HepG2 (cell line): ENCODE measurements around the gene PLET1. TPM values are rescaled to one million over a fixed set of nuclear protein-coding genes. Genes with fewer than 3 reads are reported as not detected.

ENCODE experiments used
- ATAC-seq: fragments of 200-7000 bp; cut with Tn5 transposase; 3 replicates; pipeline ENCODE4 v1.9.1; 2020; ENCODE audit warnings: mild to moderate bottlenecking, moderate library complexity
- BruUV-seq: library from RNA; stranded (reverse); fragments of 400-500 nt; replicated peaks from 2 replicates; lab custom pipeline; 2021; lab: Mats Ljungman, UMichigan
- CTCF ChIA-PET: fragments of 300-600 bp; formaldehyde crosslinking; extraction: SDS; loops from one replicate; lab custom pipeline; 2021; ENCODE audit warnings: low total read pairs, inconsistent platforms, low intra/inter-chr PET ratio; lab: Yijun Ruan, JAX
- POLR2A ChIA-PET: fragments of 350-600 bp; sonication (Branson Sonifier 250); formaldehyde crosslinking; loops from one replicate; lab custom pipeline; 2020; ENCODE audit warnings: antibody characterized with exemption, inconsistent platforms; lab: Yijun Ruan, JAX
- DNase-seq: peaks from one replicate; pipeline ENCODE4 v3.0.0-alpha.2; 2015; ENCODE audit warnings: low spot score
- FAIRE-seq: peaks from 3 replicates; lab custom pipeline; 2011; peaks lifted over from hg19 to GRCh38; lab: Jason Lieb, UNC
- H2AFZ ChIP-seq: one replicate; pipeline ENCODE4 v1.6.1; 2011; ENCODE audit warnings: low read length, inconsistent platforms
- H3K27ac ChIP-seq: fragments of 300-600 bp; 3 replicates; pipeline ENCODE4 v1.8.0; 2011; ENCODE audit warnings: mixed run types, mild to moderate bottlenecking, mixed read lengths, low read length, inconsistent platforms; ENCODE audit not compliant: insufficient read depth; ENCODE audit errors: extremely low read length
- H3K27me3 ChIP-seq, 2 experiments: fragments of 200-600 bp in 1 of 2; 2 replicates in 1 of 2; 3 replicates in 1 of 2; pipeline versions ENCODE4 v1.6.0 to v1.8.0; 2011; ENCODE audit warnings: low read length in 2 of 2, mild to moderate bottlenecking in 2 of 2, moderate library complexity in 2 of 2, inconsistent platforms in 1 of 2; ENCODE audit not compliant: insufficient read depth in 2 of 2, control insufficient read depth in 1 of 2
- H3K36me3 ChIP-seq, 2 experiments: fragments of 200-600 bp in 1 of 2; replicated peaks in 1 of 2; 2 replicates in 1 of 2; 3 replicates in 1 of 2; pipeline versions ENCODE4 v1.5.1 to v1.8.0; 2011; ENCODE audit warnings: low read length in 2 of 2, inconsistent platforms in 1 of 2; ENCODE audit not compliant: insufficient read depth in 2 of 2, control insufficient read depth in 1 of 2
- H3K4me1 ChIP-seq: 2 replicates; pipeline ENCODE4 v1.5.1; 2012; ENCODE audit warnings: low read length, inconsistent platforms; ENCODE audit not compliant: insufficient read depth
- H3K4me2 ChIP-seq: 2 replicates; pipeline ENCODE4 v1.6.0; 2011; ENCODE audit warnings: low read depth, low read length, inconsistent platforms
- H3K4me3 ChIP-seq, 3 experiments: fragments of 200-600 bp in 1 of 3; sonication (generic), shearing (Covaris generic) in 1 of 3; replicated peaks in 1 of 3; 2 replicates each; pipeline ENCODE4 v1.5.1; 2011 to 2016; ENCODE audit warnings: low read length in 3 of 3, inconsistent platforms in 2 of 3, low read depth in 2 of 3, mild to moderate bottlenecking in 2 of 3, control low read depth in 1 of 3, mixed read lengths in 1 of 3; ENCODE audit not compliant: insufficient read depth in 1 of 3
- H3K79me2 ChIP-seq: one replicate; pipeline ENCODE4 v1.6.1; 2011; ENCODE audit warnings: low read length, inconsistent platforms; ENCODE audit not compliant: insufficient read depth
- H3K9ac ChIP-seq: 2 replicates; pipeline ENCODE4 v1.6.0; 2011; ENCODE audit warnings: mild to moderate bottlenecking, low read depth, low read length, inconsistent platforms; ENCODE audit not compliant: insufficient read depth
- H3K9me3 ChIP-seq: 2 replicates; pipeline ENCODE4 v1.5.1; 2012; ENCODE audit warnings: mild to moderate bottlenecking, low read length
- H4K20me1 ChIP-seq: 2 replicates; pipeline ENCODE4 v1.6.0; 2011; ENCODE audit warnings: inconsistent platforms, mild to moderate bottlenecking, low read length, moderate library complexity; ENCODE audit not compliant: insufficient read depth
- CEBPB ChIP-seq: IDR thresholded peaks from 2 replicates; pipeline ENCODE4 v1.6.1; 2011; ENCODE audit warnings: low read depth, low read length, improper control_type of control experiment, borderline replicate concordance
- CEBPG ChIP-seq: IDR thresholded peaks from 2 replicates; pipeline ENCODE4 v1.6.1; 2016
- HOXA9 ChIP-seq: sonication (generic); formaldehyde crosslinking; IDR thresholded peaks from 2 replicates; pipeline ENCODE4 v1.8.1; 2022; ENCODE audit warnings: missing genetic modification reagents, mild to moderate bottlenecking, moderate library complexity, borderline replicate concordance
- KAT2B ChIP-seq: fragments of 150-350 bp; IDR thresholded peaks from 2 replicates; pipeline ENCODE4 v1.6.1; 2014; ENCODE audit warnings: low read depth, low read length, borderline replicate concordance
- TEAD3 ChIP-seq: optimal IDR thresholded peaks from 2 replicates; pipeline ENCODE3; 2016; ENCODE audit warnings: borderline replicate concordance
- ZBTB20 ChIP-seq: sonication (generic); formaldehyde crosslinking; IDR thresholded peaks from 2 replicates; pipeline ENCODE4 v1.8.1; 2023; ENCODE audit warnings: missing genetic modification reagents, low read depth, mild to moderate bottlenecking, borderline replicate concordance
- WGBS: methylation state at CpG from one replicate; pipeline ENCODE4 v1.1.6; 2017; ENCODE audit warnings: low lambda C conversion rate; 5-methylcytosine and 5-hydroxymethylcytosine counted together
- in situ Hi-C: cut with HindIII; loops from 2 replicates; pipeline ENCODE4 v1.10.0; 2017; ENCODE audit warnings: low pct_unique_long_range_greater_than_20kb; ENCODE audit not compliant: extremely low pct_ligation_motif_present
- intact Hi-C: fragments of 100-400 bp; cut with micrococcal nuclease; formaldehyde crosslinking; loops from one replicate; pipeline ENCODE4 v1.10.0; 2022; ENCODE audit not compliant: unreplicated experiment
- polyA plus RNA-seq, 8 experiments: library from polyadenylated mRNA; depleted of rRNA in 3 of 8; stranded (reverse) in 7 of 8; unstranded in 1 of 8; fragments of >200 nt; fragmentation: Illumina TruSeq in 4 of 8; extraction: Trizol in 4 of 8; gene quantifications; 2 replicates each; pipeline versions ENCODE4 v1.2.1 to v1.2.3, GENCODE V29; 2011 to 2016; ENCODE audit warnings: low read depth in 4 of 8, missing spikeins in 1 of 8, mixed read lengths in 1 of 8; ENCODE audit not compliant: insufficient read depth in 1 of 8
- total RNA-seq, 5 experiments: library from RNA; depleted of rRNA; stranded (reverse); fragments of >200 nt; fragmentation: Illumina TruSeq; extraction: Trizol; gene quantifications; 2 replicates each; pipeline ENCODE4 v1.2.3, GENCODE V29; 2016; ENCODE audit warnings: low read depth in 1 of 5
- TF ChIP-seq, protein P1 (sequence below): sonication (generic); formaldehyde crosslinking; IDR thresholded peaks from 2 replicates; pipeline ENCODE4 v1.4.0; 2020; ENCODE audit warnings: missing genetic modification reagents, borderline replicate concordance
- TF ChIP-seq, protein P2 (sequence below): sonication (generic); formaldehyde crosslinking; IDR thresholded peaks from 2 replicates; pipeline ENCODE4 v1.8.1; 2022; ENCODE audit warnings: low read depth, mild to moderate bottlenecking, missing genetic modification reagents

PLET1 gene
- total and polyA plus RNA-seq, 2 of the 13 experiments (the other 11 are each of a cell fraction or from before 2014, with no cell fraction given) = not detected

DNA sequence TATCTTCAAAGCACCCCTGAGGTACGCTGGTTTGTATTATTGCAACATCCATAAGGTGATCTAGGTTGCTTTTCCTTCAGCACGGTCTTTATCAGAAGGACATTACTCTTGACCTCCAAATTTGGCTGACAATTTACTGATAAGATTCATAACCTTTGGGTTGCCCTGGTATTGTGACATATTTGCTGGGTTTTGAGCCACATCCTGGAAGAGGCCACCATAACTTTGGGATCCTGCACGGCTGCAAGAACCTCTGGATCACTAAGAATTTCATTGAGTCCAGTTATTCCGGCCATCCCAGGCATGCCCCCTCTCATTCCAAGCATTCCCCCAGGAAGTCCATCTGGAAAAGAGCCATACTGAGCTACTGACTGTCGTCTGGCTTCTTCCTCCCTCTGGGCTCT is 6.5 kb upstream of the PLET1 start:
- no peak overlapping the region for H3K9ac ChIP-seq
- peaks cover 36% of the 10 kb centered on the region for H3K4me1 ChIP-seq
- DNase-seq (peak; percentile 37), ATAC-seq (peak; percentile 40; the same call in 2 of the 3 replicates), FAIRE-seq (no peak)
- in situ Hi-C loops (no loop called here), intact Hi-C loops (no loop called here)
- ChIA-PET POLR2A (no interaction called here), CTCF (no interaction called here)
- no peak overlapping the region for H3K27ac ChIP-seq
- no peaks in the 10 kb centered on the region for H3K9me3 ChIP-seq
- H3K27me3 ChIP-seq = no peaks in the 10 kb centered on the region
- no peaks in the 10 kb centered on the region for H4K20me1 ChIP-seq
- no TSS peak for BruUV-seq
- H3K4me2 ChIP-seq = no peak overlapping the region
- TF ChIP-seq CEBPB = peak; percentile 71
- no peak for TF ChIP-seq ZBTB20 (CRISPR knock-in tag)
- no peak for TF ChIP-seq KAT2B
- peak; percentile 32; the same call in 1 of the 2 replicates for TF ChIP-seq CEBPG
- TF ChIP-seq, protein P1, sequence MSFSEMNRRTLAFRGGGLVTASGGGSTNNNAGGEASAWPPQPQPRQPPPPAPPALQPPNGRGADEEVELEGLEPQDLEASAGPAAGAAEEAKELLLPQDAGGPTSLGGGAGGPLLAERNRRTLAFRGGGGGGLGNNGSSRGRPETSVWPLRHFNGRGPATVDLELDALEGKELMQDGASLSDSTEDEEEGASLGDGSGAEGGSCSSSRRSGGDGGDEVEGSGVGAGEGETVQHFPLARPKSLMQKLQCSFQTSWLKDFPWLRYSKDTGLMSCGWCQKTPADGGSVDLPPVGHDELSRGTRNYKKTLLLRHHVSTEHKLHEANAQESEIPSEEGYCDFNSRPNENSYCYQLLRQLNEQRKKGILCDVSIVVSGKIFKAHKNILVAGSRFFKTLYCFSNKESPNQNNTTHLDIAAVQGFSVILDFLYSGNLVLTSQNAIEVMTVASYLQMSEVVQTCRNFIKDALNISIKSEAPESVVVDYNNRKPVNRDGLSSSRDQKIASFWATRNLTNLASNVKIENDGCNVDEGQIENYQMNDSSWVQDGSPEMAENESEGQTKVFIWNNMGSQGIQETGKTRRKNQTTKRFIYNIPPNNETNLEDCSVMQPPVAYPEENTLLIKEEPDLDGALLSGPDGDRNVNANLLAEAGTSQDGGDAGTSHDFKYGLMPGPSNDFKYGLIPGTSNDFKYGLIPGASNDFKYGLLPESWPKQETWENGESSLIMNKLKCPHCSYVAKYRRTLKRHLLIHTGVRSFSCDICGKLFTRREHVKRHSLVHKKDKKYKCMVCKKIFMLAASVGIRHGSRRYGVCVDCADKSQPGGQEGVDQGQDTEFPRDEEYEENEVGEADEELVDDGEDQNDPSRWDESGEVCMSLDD (CRISPR knock-in tag) = 0 out of 2 replicates have a peak, but pooled peaks have one; percentile 40
- peak; percentile 79 for TF ChIP-seq TEAD3
- no peak for TF ChIP-seq HOXA9 (CRISPR knock-in tag)
- TF ChIP-seq, protein P2, sequence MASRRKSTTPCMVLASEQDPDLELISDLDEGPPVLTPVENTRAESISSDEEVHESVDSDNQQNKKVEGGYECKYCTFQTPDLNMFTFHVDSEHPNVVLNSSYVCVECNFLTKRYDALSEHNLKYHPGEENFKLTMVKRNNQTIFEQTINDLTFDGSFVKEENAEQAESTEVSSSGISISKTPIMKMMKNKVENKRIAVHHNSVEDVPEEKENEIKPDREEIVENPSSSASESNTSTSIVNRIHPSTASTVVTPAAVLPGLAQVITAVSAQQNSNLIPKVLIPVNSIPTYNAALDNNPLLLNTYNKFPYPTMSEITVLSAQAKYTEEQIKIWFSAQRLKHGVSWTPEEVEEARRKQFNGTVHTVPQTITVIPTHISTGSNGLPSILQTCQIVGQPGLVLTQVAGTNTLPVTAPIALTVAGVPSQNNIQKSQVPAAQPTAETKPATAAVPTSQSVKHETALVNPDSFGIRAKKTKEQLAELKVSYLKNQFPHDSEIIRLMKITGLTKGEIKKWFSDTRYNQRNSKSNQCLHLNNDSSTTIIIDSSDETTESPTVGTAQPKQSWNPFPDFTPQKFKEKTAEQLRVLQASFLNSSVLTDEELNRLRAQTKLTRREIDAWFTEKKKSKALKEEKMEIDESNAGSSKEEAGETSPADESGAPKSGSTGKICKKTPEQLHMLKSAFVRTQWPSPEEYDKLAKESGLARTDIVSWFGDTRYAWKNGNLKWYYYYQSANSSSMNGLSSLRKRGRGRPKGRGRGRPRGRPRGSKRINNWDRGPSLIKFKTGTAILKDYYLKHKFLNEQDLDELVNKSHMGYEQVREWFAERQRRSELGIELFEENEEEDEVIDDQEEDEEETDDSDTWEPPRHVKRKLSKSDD (CRISPR knock-in tag) = no peak
- WGBS = 8% methylated on average over 5 of the region's 5 CpGs
- no peaks in the 10 kb centered on the region for H3K36me3 ChIP-seq
- H3K4me3 ChIP-seq = no peak overlapping the region
- H3K79me2 ChIP-seq = no peaks in the 10 kb centered on the region
- H2AFZ ChIP-seq = no peak overlapping the region
